ENCODE data around the gene NTM.
A peak's percentile ranks its signal among the peaks of the same experiment; 100 is the strongest.
"Not testable (repeated sequence)": the region's sequence is repeated elsewhere in the genome, so short reads cannot be mapped to it uniquely, and the experiment has no call there.

The NTM gene

GRCh38 chr11:131422496-131422895 is 52.1 kb downstream of the NTM start:
- no peak for DNase-seq

DNA sequence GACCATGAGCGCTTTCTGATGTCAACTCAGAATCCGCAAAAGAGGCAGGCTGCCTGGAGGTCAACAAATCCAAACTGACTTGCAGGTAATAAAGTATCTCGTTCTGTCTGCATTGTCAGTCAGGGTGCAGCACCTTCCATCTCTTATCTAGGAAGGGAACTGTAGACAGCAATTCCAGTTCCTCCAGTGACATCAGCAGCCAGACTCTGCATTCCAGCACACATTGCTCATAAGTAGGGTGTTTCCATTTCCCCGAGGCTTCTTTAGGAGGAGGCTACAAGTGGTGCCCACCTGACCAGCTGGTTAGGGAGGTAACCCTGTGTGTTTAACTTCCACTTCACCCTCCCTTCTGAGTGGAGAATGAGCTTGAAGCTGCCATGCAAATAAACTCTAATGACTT is 53.3 kb downstream of the NTM start:
- no peak for DNase-seq

GRCh38 chr11:131424257-131424876 is 54.0 kb downstream of the NTM start:
- not testable (repeated sequence) for DNase-seq

DNA sequence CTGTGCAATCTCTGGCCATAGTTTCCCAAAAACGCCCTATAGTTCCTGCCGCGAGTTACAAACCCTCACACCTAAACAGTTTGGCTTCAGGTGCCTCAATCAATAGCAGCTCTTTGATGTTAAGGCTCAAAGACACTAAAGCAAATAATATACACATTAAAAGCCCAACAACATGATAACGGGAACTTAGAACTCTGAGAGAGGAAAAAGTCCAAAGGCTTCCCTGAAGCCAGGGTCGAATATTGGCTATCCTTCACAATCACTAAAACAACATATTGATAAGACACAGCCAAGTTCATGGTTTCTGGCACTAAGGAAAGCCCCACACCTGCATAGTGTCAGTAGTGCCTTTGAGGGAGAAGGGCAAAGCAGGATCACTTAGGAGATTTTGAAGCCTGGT is 54.9 kb downstream of the NTM start:
- no peak for DNase-seq

DNA sequence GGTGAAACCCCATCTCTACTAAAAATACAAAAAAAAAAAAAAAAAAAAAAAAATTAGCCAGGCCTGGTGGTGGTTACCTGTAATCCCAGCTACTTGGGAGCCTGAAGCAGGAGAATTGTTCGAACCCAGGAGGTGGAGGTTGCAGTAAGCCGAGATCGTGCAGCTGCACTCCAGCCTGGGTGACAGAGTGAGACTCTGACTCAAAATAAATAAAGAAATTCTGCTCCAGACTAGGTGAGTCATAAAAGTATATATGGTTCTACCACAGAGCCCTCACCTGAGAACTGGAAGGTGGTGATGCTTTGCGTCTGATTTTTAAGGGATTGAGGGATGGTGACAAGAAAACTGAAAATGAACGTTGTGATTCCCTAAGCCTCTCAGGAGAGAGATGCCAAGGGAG is 58.4 kb downstream of the NTM start:
- DNase-seq, result no peak

DNA sequence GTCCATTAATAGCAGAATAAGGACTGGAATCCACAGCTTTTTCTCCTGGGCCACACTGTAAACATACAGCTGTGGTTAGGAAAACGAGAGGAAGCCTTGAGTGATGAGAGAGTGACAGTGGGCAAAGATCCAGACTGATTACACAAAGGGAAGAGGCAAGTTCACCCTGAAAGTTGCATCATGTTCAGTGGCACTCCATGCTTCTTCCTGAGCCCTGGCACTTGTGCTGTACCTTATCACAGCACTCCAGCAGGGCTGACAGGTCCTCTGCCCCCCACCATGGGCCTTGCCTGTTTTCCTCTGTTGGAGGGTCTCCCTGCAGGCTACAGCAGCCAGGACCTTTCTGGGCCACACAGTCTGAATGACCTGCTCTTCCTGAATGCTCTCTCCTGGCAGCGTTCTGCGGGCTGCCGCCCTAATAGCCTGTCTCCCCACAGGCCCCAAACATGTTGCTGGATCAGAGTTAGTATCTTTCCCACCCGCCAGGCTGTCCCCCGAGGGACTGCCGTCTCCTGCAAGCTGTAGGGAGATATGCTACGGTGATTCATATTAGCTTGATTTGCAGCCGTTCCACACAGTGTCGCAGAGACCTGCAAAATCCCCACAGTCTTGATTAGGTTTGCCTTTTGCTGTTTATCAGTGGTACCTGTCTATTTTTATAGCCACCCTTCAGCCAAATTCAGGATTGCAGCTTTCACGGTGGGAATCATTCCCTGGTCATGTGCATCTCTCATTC is 60.2 kb downstream of the NTM start:
- DNase-seq, result peak; percentile 45

DNA sequence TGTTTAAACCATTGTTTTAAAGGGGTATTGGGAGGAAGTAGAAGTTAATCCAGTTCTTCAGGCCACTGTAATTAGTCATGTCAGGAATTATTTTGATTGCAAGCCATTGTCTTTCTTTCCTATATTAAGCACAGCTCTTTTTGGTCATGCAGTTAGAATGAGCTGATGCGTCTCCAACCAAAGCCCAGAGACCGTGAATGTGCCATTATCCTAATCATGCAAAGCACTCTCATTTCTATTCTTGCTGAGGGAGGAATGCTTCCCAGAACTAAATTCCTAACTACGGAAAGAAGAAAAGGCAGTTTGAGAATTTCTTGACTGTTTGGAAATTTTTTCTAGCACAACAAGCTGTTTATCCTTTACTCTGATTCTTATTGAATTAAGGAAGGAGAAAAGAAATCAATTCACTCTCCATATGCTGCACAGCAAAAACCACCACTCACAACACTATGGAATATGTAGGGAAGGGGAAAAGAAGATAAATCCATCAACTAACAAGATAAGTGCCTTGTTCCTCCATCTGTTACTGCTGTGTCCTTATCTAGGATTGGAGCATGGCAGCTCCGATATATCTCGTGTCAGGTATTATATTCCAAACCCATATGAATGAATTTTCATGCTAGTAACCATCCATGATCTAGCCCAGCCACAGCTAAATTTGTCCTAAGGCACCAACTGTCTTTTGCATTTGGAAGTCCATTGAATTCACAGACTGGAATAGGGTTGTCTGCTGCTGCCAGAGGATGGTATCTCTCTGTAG is 70.8 kb downstream of the NTM start:
- DNase-seq, result no peak

DNA sequence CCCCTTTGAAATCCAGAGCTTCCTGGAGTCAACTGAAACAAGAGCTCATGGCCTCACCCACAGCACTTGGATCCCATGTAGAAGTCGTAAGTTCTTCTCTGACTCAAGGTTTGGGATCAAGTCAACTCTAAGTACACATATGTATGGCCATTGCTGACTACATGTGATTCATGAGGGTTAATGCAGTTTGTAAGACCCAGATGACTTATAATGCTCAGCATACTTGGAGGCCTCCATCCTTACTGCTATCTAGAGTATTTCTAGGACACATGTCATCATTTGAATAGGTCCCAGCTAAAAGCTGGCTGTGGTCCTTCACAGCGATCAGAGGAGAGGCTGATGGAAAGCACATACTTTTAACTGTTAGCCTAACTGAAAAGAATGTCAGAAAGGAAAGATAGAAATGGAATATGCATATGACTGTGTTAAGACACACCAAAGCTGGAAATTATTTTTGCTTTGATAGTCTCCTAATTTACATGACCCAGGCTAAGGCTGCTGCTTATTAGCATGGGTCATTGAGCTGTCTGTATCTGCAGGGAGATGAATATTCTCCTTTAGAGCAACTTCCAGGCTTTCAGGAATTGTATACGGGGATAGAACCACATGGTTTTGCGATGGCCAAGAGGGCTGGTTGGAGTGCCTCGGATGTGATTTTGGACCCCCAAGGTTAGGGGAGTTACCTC is 76.3 kb downstream of the NTM start:
- no peak for DNase-seq

GRCh38 chr11:131447277-131447815 is 76.9 kb downstream of the NTM start:
- no peak for DNase-seq

DNA sequence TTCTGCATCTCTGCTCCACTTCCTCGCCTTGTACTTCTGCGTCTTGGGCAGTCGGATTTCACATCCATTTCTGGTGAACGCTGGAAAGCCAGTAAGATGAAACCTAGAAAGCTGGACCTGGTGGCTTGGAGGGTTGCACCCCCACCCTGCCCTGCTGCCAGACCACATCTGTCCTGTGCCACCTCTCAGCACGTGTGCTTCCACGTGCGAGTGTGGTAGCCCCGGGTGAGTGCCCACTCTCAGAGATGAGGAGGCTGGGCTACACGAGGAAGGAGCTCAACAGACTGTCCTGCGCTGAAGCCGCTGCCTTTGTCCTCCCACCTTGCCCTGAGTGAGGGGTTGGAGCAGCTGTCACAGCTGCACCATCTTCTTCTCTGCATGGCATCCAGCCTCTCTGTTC is 77.5 kb downstream of the NTM start:
- DNase-seq, result no peak

DNA sequence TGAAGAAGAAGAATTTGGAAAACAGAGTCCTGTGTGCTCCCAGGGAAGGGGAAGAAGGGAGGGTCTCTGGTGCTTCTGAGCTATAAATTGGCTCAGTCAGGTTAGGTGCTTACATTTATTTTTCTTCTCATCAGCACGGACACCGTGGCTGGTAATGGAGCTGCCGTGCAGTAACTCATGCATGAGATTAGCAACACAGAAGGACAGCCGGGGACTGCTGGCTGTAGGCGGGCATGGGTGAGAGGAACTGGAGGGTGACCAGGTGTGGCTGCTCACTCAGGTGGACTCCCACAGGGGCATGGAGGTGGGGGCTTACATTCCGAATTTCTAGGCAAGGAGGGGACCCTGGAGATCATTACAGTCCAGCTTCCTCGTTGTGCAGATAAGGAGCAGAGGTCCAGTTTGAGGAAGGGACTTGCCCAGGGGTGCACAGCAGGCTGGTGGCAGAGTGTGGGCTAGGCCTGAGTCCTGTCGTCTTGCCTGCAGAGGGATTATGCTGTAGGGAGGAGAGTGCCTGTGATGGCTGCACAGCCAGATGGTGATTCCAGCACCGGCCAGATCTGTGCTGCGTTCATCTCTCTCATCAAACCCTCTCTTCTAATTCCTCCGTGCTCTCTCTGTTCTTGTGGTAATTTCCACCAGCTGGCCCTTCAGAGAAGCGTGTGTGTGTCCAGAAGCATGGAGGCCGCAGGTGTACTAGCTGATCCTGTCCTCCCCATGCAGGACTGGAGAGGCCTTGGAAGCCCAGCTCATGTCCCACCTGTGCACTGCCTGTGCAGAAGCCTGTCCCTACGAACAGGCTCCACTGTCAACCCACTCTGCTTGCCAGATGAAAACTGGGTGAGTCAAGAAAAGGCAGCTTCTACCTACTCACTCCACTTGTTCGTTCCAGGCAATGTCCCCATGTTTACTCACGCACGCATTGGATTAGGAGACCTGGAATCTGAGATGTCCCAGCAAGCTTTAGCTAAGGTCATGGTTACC is 78.9 kb downstream of the NTM start:
- no peak for DNase-seq

DNA sequence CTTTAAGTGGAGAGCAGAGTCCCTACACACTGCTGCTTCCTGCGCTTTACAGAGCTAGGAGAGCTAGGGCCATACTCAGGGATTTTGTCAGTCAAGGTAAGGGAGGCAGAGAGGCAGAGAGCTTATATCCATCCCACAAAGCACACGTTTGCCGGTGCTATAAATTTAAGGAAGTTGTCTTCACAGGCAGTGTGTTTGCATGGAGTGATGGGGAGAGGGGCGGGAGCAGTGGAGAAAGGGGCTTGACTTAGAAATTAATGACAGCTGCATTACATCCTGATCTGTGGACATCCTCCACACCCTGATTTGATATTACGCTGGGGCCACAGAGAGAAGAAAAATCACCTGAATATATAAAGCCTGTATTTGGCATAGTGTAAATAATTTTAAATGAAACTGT is 84.1 kb downstream of the NTM start:
- no peak for DNase-seq

DNA sequence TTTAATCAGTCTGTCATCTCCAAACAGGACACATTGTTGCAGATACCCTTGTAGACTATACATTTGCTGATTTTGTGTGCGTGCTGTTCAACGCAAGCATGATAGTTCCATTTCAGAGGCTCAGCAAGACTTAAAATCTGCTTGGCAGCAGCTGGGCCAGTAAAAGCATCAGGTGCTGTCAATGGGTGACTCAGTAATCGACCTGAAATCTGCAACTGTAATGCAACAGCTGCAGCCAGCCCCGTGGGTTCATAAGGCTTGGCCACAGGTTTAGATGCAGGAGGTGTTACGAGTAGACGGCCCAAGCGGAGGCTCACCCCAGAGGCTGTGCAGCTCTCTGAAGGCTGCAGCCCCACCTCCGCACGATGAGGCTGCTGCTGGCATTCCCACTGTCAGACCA is 84.6 kb downstream of the NTM start:
- DNase-seq, result no peak

DNA sequence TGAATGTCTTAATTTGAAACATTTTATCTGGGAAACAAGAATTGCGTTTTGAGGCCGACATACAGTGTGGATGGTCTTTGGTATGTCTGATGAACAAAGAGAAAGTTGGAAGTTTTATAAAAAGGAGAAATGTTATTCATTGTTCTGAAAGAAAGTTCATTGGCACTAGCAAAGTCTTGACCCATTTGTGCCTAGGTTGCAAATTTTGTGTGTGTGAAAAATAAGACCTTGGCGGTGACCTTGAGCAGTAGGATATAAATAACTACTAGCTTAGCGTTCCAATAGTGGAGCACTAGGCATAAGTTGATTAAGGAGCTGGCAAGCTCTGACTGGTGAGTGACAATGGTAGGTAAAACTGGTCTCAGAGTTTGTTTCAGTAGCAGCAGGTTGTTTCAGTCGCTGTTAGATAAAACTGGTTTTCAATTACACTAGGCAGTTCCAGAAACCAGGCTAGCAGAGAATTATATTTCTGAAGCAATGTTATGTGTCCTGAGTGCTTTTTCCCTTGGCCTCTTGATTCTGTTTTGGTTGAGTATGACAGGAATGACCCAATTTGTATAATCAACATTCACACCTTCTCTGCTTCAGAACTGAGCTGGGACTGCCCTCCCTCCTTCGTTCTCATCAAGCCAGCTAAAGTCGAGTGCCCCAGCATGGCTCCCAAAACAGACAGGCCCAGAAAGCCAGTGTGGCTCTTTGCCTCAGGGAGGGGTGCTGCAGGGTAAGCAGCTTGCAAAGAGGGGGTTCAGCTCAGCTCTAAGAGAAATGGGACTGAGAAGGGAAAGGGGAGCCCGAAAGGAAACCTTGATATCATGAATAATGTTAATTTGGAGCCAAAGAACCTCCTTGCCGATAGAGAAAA is 85.7 kb downstream of the NTM start:
- DNase-seq, result no peak

DNA sequence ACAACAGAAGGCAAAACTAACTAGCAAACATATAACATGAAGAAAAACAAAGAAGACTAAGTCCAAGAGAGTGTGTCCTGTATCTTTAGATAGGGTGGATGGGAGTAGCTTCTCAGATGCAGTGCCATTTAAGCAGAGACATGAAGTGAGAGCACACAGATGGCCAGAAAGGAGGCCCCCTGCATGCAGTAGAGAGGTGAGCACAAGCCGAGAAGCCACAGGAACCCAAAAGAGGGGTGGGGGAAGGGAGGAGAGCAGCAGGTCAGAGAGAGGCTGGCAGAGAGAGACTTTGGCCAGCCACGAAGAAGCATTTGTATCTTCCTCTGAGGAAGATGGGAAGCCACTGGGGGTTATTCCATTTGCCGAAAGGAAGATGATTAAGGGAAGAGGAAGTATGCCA is 86.7 kb downstream of the NTM start:
- DNase-seq, result no peak

GRCh38 chr11:131458421-131458820 is 88.0 kb downstream of the NTM start:
- no peak for DNase-seq

GRCh38 chr11:131460931-131461330 is 90.5 kb downstream of the NTM start:
- no peak for DNase-seq

GRCh38 chr11:131462622-131463021 is 92.2 kb downstream of the NTM start:
- DNase-seq, result no peak

- DNase-seq, result no peak
These were observed 92.7 kb downstream of the NTM start for GRCh38 chr11:131463162-131463561.

DNA sequence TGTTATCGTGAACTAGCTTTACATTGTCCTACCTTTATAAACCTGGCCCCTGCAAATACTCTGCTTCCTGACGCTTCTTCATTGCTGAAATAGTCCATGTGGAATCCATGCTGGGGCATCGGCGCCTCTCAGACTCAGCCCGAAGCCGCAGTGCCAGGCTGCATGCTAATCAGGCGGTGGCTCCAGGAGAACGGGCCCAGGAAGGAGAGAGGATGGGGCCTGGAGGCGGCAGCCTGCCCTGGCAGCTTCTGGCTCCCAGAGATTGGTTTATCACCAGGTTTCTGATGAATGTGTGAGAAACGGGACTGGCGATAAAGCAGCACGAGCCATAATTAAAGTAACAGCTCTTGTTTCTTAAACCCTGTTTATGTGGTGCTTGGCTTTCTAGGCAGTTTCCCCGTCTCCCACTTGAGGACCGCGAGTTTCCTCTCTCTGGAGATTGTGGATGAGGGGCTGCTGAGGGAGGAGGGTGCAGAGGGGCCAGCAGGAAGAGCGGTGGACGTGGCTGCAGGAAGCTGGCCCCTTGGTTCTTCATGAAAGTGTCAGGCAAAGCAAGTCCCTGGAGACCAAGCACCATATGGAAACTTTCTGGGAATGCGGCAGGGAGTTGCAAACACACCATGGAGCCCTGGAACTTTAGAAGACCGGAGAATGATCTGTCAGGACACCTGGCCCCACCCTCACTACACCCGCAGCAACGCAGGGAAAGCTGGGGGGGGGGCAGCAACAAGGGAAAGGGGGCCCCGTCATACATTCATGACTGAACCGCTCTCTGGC is 93.4 kb downstream of the NTM start:
- DNase-seq, result no peak
